ENCODE measurements around the gene KLKB1. TPM values are rescaled to one million over a fixed set of nuclear protein-coding genes. Genes with fewer than 3 reads are reported as not detected.

The KLKB1 gene
- polyA plus RNA-seq, 1 of the 3 experiments (the other 2 are of a cell fraction): 0.12 TPM

- no peak for TF ChIP-seq ZBTB33 (IDR thresholded peaks at IDR 0.05; ENCODE audit: borderline replicate concordance, low read depth)
Measured at GRCh38 chr4:186249785-186250754, 22.8 kb downstream of the KLKB1 start (continued).

GRCh38 chr4:186250760-186251159, 23.5 kb downstream of the KLKB1 start:
- no peak overlapping the region for H3K4me2 ChIP-seq
- ChIA-PET CTCF (no interaction called here), POLR2A (no interaction called here)
- no peak overlapping the region for H3K27ac ChIP-seq (ENCODE audit: low read depth in 2 of 2, low read length in 1 of 2)
- no peak overlapping the region for H2AFZ ChIP-seq (ENCODE audit: low read depth)
- no peaks in the 10 kb centered on the region for H3F3A ChIP-seq (replicated peaks; ENCODE audit: insufficient read depth)
- H3K4me3 ChIP-seq (ENCODE audit: low read depth in 2 of 2, low read length in 1 of 2): no peak overlapping the region
- TF ChIP-seq TCF12 (IDR thresholded peaks at IDR 0.05): no peak
- no peak for TF ChIP-seq JUND (IDR thresholded peaks at IDR 0.05)
- TF ChIP-seq RFX5 (IDR thresholded peaks at IDR 0.05; ENCODE audit: low read length): no peak
- H3K9ac ChIP-seq: no peak overlapping the region
- H3K9me3 ChIP-seq: no peaks in the 10 kb centered on the region
- H3K9me2 ChIP-seq: no peaks in the 10 kb centered on the region
- H3K4me1 ChIP-seq (ENCODE audit: control insufficient read depth in 1 of 2, insufficient read depth in 2 of 2, low read depth in 1 of 2, low read length in 1 of 2): no peaks in the 10 kb centered on the region
- H3K36me3 ChIP-seq (replicated peaks in 1 of 2; ENCODE audit: control insufficient read depth in 1 of 2, insufficient read depth in 2 of 2, low read length in 1 of 2): no peaks in the 10 kb centered on the region
- no peaks in the 10 kb centered on the region for H4K20me1 ChIP-seq (ENCODE audit: insufficient read depth)
- no peaks in the 10 kb centered on the region for H3K79me2 ChIP-seq (ENCODE audit: insufficient read depth)
- DNase-seq: no peak
- no peaks in the 10 kb centered on the region for H3K27me3 ChIP-seq (ENCODE audit: insufficient read depth)
- WGBS (ENCODE audit: low lambda C conversion rate): 30% methylated on average over 2 of the region's 2 CpGs

- no peak overlapping the region for H3K27ac ChIP-seq (ENCODE audit: low read depth in 2 of 2, low read length in 1 of 2)
- no peaks in the 10 kb centered on the region for H3K27me3 ChIP-seq (ENCODE audit: insufficient read depth)
- H3K4me2 ChIP-seq: no peak overlapping the region
- no peaks in the 10 kb centered on the region for H3K9me3 ChIP-seq
- no peak for DNase-seq
- POLR2A ChIA-PET: no interaction called here
- no peaks in the 10 kb centered on the region for H3K9me2 ChIP-seq
- H3F3A ChIP-seq (replicated peaks; ENCODE audit: insufficient read depth): no peaks in the 10 kb centered on the region
- no peaks in the 10 kb centered on the region for H3K36me3 ChIP-seq (replicated peaks in 1 of 2; ENCODE audit: control insufficient read depth in 1 of 2, insufficient read depth in 2 of 2, low read length in 1 of 2)
- H4K20me1 ChIP-seq (ENCODE audit: insufficient read depth): no peaks in the 10 kb centered on the region
- CTCF ChIA-PET: no interaction called here
- H2AFZ ChIP-seq (ENCODE audit: low read depth): no peak overlapping the region
- WGBS (ENCODE audit: low lambda C conversion rate): 34% methylated on average over 3 of the region's 3 CpGs
- H3K4me1 ChIP-seq (ENCODE audit: control insufficient read depth in 1 of 2, insufficient read depth in 2 of 2, low read depth in 1 of 2, low read length in 1 of 2): no peaks in the 10 kb centered on the region
- H3K79me2 ChIP-seq (ENCODE audit: insufficient read depth): no peaks in the 10 kb centered on the region
- TF ChIP-seq PBX3 (IDR thresholded peaks at IDR 0.05) (no peak), FOXM1 (IDR thresholded peaks at IDR 0.05; ENCODE audit: low read depth) (no peak), CTCF (IDR thresholded peaks at IDR 0.05) (no peak), NFIC (IDR thresholded peaks at IDR 0.05; ENCODE audit: borderline replicate concordance) (no peak), JUND (IDR thresholded peaks at IDR 0.05) (no peak), ZBTB33 (IDR thresholded peaks at IDR 0.05; ENCODE audit: borderline replicate concordance, low read depth) (no peak), CHD2 (IDR thresholded peaks at IDR 0.05; ENCODE audit: low read length, partially characterized antibody) (no peak), MAX (IDR thresholded peaks at IDR 0.05; ENCODE audit: low read depth) (no peak)
- no peak overlapping the region for H3K9ac ChIP-seq
- H3K4me3 ChIP-seq (ENCODE audit: low read depth in 2 of 2, low read length in 1 of 2): no peak overlapping the region
Measured at GRCh38 chr4:186255122-186255521, 27.8 kb downstream of the KLKB1 start.

Measured in SK-N-SH (cell line).